GM19238 (cell line): ENCODE data around the gene MB21D2.
"Not testable (repeated sequence)": the region's sequence is repeated elsewhere in the genome, so short reads cannot be mapped to it uniquely, and the experiment has no call there.

Experiments
- DNase-seq: peaks from one replicate; pipeline ENCODE4 v3.0.0; 2011; ENCODE audit warnings: low spot score; ENCODE audit not compliant: insufficient read length

Gene MB21D2

DNA sequence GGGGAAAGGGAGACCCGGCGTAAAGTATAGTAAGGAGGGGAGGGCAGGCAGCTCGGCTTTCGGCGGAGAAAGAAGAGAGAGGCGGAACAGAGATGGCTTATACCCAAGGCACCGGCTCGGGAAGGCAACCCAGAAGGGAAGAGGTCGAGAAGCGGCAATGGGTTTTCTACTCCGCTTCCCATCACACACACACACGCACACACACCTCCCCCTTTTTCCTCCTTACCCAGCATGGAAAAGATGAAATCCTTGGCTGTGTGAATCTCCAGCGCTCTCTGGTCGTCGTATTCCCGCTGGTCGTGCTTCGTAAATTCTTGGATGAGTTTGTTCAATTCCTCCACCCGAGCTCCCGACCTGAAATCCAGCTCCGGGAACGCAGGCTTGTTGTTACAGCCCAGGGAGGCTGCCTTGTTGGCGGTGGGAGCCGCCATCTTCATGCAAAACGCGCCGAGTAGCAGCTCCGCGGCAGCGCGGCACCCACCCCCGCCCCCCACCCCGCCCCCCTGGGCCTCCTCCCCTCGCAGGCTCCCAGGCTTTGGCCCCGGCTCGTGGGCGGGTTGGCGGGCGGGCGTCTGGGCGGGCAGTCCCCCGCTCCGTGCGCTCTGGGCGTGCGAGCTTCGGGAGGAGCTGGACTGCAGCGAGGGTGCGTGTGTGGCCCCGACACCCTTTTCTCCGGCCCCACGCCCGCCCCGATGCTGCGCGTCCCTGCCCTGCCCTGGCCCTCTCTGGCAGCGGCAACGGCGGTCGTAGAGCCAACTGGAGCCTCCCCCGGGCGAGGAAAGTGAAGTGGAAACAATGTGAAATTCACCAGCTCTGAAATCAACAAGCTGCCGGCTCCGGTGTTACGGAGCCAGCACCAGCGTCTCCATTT lies at the start of gene MB21D2:
Gene MB21D2, minus strand, starts transcription at position 453 of the 871 bp plus-strand sequence. Its CDS starts 16 bp downstream, at position 437.
- DNase-seq = peak; percentile 38

GRCh38 chr3:192964959-192965719 lies 47.5 kb upstream of the MB21D2 start:
- DNase-seq = not testable (repeated sequence)

GRCh38 chr3:192959773-192960172 lies 42.1 kb upstream of the MB21D2 start:
- no peak for DNase-seq

DNA sequence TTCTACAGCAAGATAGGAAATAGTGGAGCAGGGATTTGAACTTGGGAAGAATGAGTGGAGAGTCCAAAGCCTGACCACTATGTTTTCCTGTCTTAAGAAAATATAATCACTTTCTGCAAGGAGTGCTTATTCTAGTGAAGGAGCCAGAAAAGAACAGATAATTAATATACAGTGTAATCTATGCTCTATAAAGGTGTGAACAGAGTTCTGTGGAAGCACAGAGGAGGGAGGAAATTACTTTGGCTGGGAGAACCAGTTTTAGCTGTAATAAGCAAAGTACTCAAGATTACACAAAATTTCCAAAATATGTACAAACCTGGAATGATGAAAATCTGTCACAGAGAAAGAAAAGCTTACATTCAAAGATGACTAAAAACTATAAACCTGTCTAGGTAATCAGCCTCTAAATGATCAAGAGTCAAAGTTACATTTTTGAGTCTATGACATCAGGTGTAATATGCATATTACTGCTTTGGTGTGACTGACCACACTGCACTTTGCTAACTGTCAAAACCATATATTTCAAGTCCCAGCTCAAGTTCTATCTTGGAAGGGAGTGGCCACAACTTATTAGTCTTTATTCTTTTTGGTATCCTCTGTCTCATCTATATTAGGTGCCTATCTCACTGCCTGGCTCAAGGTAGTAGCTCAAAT lies 40.7 kb upstream of the MB21D2 start:
- DNase-seq = no peak

- DNase-seq = no peak
Observed at GRCh38 chr3:192957441-192958021, 39.9 kb upstream of the MB21D2 start.

- no peak for DNase-seq
Observed at GRCh38 chr3:192953926-192954325, 36.3 kb upstream of the MB21D2 start.

GRCh38 chr3:192947421-192947820 lies 29.8 kb upstream of the MB21D2 start:
- no peak for DNase-seq

- DNase-seq = no peak
Observed at GRCh38 chr3:192943393-192943792, 25.7 kb upstream of the MB21D2 start.

DNA sequence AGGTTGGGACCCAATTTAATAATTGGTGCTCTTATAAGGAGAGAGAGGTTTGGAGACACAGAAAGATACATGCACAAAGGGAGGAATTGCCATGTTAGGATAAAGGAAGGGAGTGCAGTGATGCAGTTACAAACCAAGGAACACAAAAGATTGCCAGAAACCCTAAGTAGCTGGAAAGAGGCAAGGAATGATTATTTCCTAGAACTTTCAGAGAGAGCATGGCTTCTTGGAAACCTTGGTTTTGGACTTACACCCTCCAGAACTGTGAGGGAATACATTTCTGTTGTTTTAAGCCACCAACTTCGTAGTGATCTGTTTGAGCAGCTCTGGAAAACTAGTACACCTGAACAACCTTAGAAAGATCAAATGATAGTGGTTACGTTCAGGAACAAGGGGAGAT lies 25.0 kb upstream of the MB21D2 start:
- no peak for DNase-seq

GRCh38 chr3:192940129-192940528 lies 22.5 kb upstream of the MB21D2 start:
- DNase-seq = no peak

DNA sequence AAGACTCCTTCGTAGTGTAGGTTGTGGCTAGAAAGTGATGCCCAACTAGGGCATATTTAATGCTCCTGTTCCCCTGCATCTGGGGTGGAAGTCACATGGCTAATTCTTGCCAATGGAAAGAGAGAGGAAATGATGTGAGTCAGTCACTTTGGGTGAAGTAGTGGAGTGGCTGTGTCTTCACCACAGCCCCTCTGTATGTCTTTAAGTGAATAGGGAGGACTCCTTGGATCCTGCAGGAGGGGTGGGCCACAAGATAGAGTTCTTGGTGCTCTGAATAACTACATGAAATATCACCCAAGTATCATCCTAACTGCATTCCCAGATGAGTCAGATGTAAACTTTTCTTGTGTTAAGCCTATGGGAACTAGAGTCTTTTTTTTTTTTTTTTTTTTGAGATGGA lies 17.8 kb upstream of the MB21D2 start:
- no peak for DNase-seq

DNA sequence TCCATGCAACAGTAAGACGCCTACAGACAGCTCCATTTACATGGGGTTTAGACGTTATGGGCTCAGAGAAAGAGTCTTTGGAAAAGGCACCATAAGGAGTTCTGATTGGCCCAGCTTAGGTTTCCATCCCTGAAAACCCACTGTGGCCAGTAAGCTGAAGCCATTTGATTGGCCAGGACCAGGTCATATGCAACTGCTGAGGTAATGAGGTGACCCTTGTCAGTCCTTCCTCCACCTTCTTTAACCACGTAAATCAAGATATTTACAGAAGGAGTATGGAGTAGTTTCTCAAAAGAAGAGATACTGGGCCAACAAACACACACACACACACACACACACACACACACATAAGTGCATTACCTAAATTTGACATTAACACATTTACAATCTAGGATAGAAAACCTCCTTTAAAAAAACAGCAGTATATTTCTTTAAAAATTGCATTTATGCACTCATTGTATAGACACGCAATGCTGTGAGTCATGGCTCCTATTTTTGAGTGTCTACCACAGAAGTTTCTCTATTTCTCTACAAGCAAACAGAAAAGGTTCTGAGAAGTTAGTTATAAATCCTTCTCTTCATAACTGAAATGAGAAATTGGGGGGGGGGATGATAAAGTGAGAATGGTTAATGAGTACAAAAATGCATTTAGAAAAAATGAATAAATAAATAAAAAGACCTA lies 16.3 kb upstream of the MB21D2 start:
- DNase-seq = no peak

GRCh38 chr3:192933259-192933658 lies 15.6 kb upstream of the MB21D2 start:
- no peak for DNase-seq

DNA sequence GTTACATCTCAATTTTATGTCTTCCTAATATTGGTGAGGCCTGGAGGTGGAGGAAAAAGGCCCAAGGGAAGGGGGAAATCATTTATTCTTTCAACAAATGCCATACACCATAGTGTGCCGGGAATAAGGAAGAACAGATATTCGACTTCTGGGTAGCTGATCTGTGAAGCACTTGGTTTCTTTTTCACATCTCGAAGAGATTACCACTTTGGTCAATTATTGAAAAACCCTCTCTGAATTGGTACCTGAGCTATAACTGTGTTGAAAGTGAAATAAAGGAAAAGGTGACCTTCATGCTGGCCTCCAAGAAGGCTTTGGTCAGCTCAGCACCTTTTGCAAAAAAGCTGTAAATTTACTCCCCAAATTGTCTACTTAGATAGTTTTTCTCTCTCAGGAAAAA lies 14.2 kb upstream of the MB21D2 start:
- no peak for DNase-seq

- DNase-seq = no peak
Observed at GRCh38 chr3:192930577-192930976, 12.9 kb upstream of the MB21D2 start.

- no peak for DNase-seq
Observed at GRCh38 chr3:192929755-192930547, 12.3 kb upstream of the MB21D2 start.

GRCh38 chr3:192929146-192929545 lies 11.5 kb upstream of the MB21D2 start:
- no peak for DNase-seq

DNA sequence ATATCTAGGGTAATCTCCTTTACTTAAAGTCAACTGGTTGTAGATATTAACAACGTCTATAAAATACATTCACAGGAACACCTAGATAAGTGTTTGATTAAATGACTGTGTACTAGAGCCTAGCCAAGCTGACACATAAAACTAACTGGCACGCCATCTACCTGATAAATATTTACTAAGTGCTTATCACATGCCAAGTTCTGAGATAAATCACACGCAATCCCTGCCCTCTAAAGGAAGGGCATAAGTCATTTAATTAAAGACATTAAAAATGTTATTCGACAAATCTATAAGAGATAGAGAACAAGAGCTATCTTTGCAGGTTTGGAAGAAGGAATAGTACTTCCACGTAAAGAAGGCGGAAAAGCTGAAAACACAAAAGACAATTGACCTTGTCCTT lies 11.1 kb upstream of the MB21D2 start:
- DNase-seq = no peak

DNA sequence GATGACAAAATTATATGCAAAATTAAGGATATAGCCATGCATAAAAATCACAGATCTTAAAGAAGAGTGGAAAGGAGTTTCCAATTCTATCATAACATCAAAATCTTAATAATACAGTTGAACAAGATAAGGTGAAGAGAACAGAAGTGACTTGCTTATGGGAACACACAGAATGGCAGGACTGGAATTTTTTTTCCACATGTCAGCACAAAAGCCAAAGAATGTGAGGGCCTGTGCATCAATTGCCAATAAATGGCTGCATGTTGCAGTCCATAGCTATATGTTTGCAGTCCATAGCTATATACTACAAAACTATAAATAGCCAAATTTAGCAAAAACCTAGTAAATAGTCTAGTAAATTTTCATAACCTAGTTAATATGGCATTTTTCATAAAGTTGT lies 10.4 kb upstream of the MB21D2 start:
- DNase-seq = no peak

DNA sequence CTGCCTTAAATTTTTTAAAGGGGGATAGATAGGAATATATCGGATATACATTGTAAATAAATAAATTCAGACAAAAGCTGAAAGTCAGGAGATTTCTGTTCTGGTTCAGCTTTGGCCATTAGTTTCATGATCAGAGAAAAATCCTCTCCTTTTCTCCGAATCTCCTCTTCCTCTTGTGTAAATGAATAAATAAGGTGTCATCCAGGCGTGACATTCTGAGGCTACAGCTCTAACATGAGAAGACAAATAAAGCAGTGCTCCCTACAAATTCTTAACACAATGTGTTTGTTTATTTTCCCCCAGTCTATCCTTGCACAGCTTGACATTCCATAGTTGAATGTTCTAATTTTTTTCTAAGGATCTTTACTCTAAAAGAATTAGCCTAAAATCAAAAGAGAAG lies 9.4 kb upstream of the MB21D2 start:
- no peak for DNase-seq
